Loucy (cell line): Measurements from ENCODE around the gene BCAT1.
"Not testable (repeated sequence)": the region's sequence is repeated elsewhere in the genome, so short reads cannot be mapped to it uniquely, and the experiment has no call there.

ENCODE experiments used
- H2AFZ ChIP-seq: fragments of 200-600 bp; sonication (generic); 2 replicates; pipeline ENCODE4 v1.6.0; 2016; ENCODE audit warnings: antibody characterized with exemption, mild to moderate bottlenecking, low read length, moderate library complexity
- H3F3A ChIP-seq: fragments of 200-600 bp; 2 replicates; pipeline ENCODE4 v1.6.0; 2016; ENCODE audit warnings: antibody characterized with exemption, low read depth, mild to moderate bottlenecking
- H3K27me3 ChIP-seq: fragments of 200-600 bp; sonication (generic); 2 replicates; pipeline ENCODE4 v1.6.1; 2014; ENCODE audit warnings: low read length, mild to moderate bottlenecking; ENCODE audit not compliant: insufficient read depth, poor library complexity, severe bottlenecking
- H3K36me3 ChIP-seq: fragments of 200-600 bp; sonication (generic); 2 replicates; pipeline ENCODE4 v1.6.1; 2016; ENCODE audit warnings: low read length; ENCODE audit not compliant: insufficient read depth
- H3K4me1 ChIP-seq: fragments of 200-600 bp; sonication (generic); 2 replicates; pipeline ENCODE4 v1.5.1; 2014; ENCODE audit warnings: low read length, mild to moderate bottlenecking; ENCODE audit not compliant: insufficient read depth, poor library complexity, severe bottlenecking
- H3K4me2 ChIP-seq: fragments of 200-600 bp; sonication (generic); 2 replicates; pipeline ENCODE4 v1.6.0; 2014; ENCODE audit warnings: antibody characterized with exemption, low read length, low read depth, mild to moderate bottlenecking; ENCODE audit not compliant: poor library complexity, severe bottlenecking
- H3K4me3 ChIP-seq: fragments of 200-600 bp; sonication (generic); 2 replicates; pipeline ENCODE4 v1.5.1; 2014; ENCODE audit warnings: low read length, mild to moderate bottlenecking, mixed read lengths; ENCODE audit not compliant: poor library complexity, severe bottlenecking
- H3K79me2 ChIP-seq: fragments of 200-600 bp; sonication (generic); 2 replicates; pipeline ENCODE4 v1.6.1; 2014; ENCODE audit warnings: low read length; ENCODE audit not compliant: insufficient read depth
- H3K9ac ChIP-seq: fragments of 200-600 bp; sonication (generic); 2 replicates; pipeline ENCODE4 v1.6.0; 2014; ENCODE audit warnings: mild to moderate bottlenecking, low read depth, low read length, moderate library complexity; ENCODE audit not compliant: poor library complexity, severe bottlenecking
- H3K9me2 ChIP-seq: fragments of 200-600 bp; sonication (generic); replicated peaks from 2 replicates; pipeline ENCODE4 v1.6.1; 2016; ENCODE audit warnings: low read depth, low read length, mixed read lengths
- H3K9me3 ChIP-seq: fragments of 200-600 bp; sonication (generic); 2 replicates; pipeline ENCODE4 v1.6.1; 2014; ENCODE audit warnings: mild to moderate bottlenecking, antibody characterized with exemption, low read length, low read depth; ENCODE audit not compliant: insufficient read depth
- H4K20me1 ChIP-seq: fragments of 200-600 bp; sonication (generic); 2 replicates; pipeline ENCODE4 v1.6.0; 2014; ENCODE audit warnings: antibody characterized with exemption, low read length, mild to moderate bottlenecking; ENCODE audit not compliant: insufficient read depth, poor library complexity, severe bottlenecking
- CTCF ChIP-seq: fragments of 200-600 bp; sonication (generic); conservative IDR thresholded peaks from 2 replicates; pipeline ENCODE4 v1.5.1; 2014; ENCODE audit warnings: mild to moderate bottlenecking, antibody characterized with exemption, low read length
- EZH2phosphoT487 ChIP-seq: fragments of 200-600 bp; IDR thresholded peaks from 2 replicates; pipeline ENCODE4 v1.6.1; 2018; ENCODE audit warnings: antibody characterized with exemption, mild to moderate bottlenecking, moderate library complexity, borderline replicate concordance

BCAT1 gene

GRCh38 chr12:24964342-24964741 lies 15.4 kb upstream of the BCAT1 start:
- Histone ChIP-seq H4K20me1 (no peaks in the 10 kb centered on the region), H3K4me3 (no peak overlapping the region), H3K9me3 (no peaks in the 10 kb centered on the region), H3F3A (no peaks in the 10 kb centered on the region), H3K79me2 (no peaks in the 10 kb centered on the region), H3K9ac (no peak overlapping the region), H3K36me3 (no peaks in the 10 kb centered on the region), H2AFZ (no peak overlapping the region), H3K4me2 (no peak overlapping the region), H3K4me1 (peaks cover 3% of the 10 kb centered on the region), H3K27me3 (no peaks in the 10 kb centered on the region), H3K9me2 (no peaks in the 10 kb centered on the region)
- TF ChIP-seq EZH2phosphoT487 (no peak), CTCF (no peak)

- no peak overlapping the region for H3K4me2 ChIP-seq
- no peak overlapping the region for H3K9ac ChIP-seq
- no peaks in the 10 kb centered on the region for H3K27me3 ChIP-seq
- no peaks in the 10 kb centered on the region for H3K9me2 ChIP-seq
- H3K4me1 ChIP-seq = peaks cover 3% of the 10 kb centered on the region
- no peaks in the 10 kb centered on the region for H3F3A ChIP-seq
- no peaks in the 10 kb centered on the region for H3K79me2 ChIP-seq
- no peaks in the 10 kb centered on the region for H3K9me3 ChIP-seq
- no peak for TF ChIP-seq EZH2phosphoT487
- TF ChIP-seq CTCF = peak; percentile 81
- no peaks in the 10 kb centered on the region for H3K36me3 ChIP-seq
- 0 out of 2 replicates have a peak overlapping the region, but pooled peaks have one; percentile 56 for H2AFZ ChIP-seq
- no peak overlapping the region for H3K4me3 ChIP-seq
- H4K20me1 ChIP-seq = no peaks in the 10 kb centered on the region
Observed at GRCh38 chr12:24960222-24960855, 11.4 kb upstream of the BCAT1 start.

GRCh38 chr12:24956351-24956750 lies 7.5 kb upstream of the BCAT1 start:
- not testable (repeated sequence) for H3K9me2 ChIP-seq, H2AFZ ChIP-seq, H3K9me3 ChIP-seq, H3K36me3 ChIP-seq, H4K20me1 ChIP-seq, H3F3A ChIP-seq, H3K79me2 ChIP-seq, H3K4me3 ChIP-seq, H3K4me2 ChIP-seq, H3K27me3 ChIP-seq, H3K9ac ChIP-seq, H3K4me1 ChIP-seq

- Histone ChIP-seq H3K79me2 (no peaks in the 10 kb centered on the region), H3K4me2 (no peak overlapping the region), H3K9ac (no peak overlapping the region), H3K4me1 (peaks cover 3% of the 10 kb centered on the region), H2AFZ (no peak overlapping the region), H3K9me3 (no peaks in the 10 kb centered on the region), H3K27me3 (no peaks in the 10 kb centered on the region), H3K36me3 (no peaks in the 10 kb centered on the region), H4K20me1 (no peaks in the 10 kb centered on the region), H3K9me2 (no peaks in the 10 kb centered on the region), H3K4me3 (no peak overlapping the region), H3F3A (no peaks in the 10 kb centered on the region)
- TF ChIP-seq CTCF (no peak), EZH2phosphoT487 (no peak)
Observed at GRCh38 chr12:24955853-24956252, 7.0 kb upstream of the BCAT1 start.
